MM.1S (cell line): ENCODE measurements around the gene SLC12A3.

ENCODE experiments used
- DNase-seq: peaks from one replicate; pipeline ENCODE4 v3.0.0-alpha.2; 2015
- H2AFZ ChIP-seq: fragments of 300-600 bp; sonication (generic); 2 replicates; pipeline ENCODE4 v1.6.0; 2016; ENCODE audit warnings: antibody characterized with exemption, low read length
- H3F3A ChIP-seq: fragments of 300-600 bp; sonication (generic); 2 replicates; pipeline ENCODE4 v1.6.1; 2016; ENCODE audit warnings: mild to moderate bottlenecking, antibody characterized with exemption, low read length, moderate library complexity, mixed read lengths; ENCODE audit not compliant: insufficient read depth
- H3K27ac ChIP-seq: fragments of 300-600 bp; sonication (generic); 2 replicates; pipeline ENCODE4 v1.5.1; 2016; ENCODE audit warnings: mild to moderate bottlenecking, low read length
- H3K27me3 ChIP-seq: fragments of 300-600 bp; sonication (generic); replicated peaks from 2 replicates; pipeline ENCODE4 v1.6.0; 2016; ENCODE audit warnings: low read length; ENCODE audit not compliant: insufficient read depth
- H3K36me3 ChIP-seq: fragments of 300-600 bp; sonication (generic); replicated peaks from 2 replicates; pipeline ENCODE4 v1.6.1; 2016; ENCODE audit warnings: mild to moderate bottlenecking, low read length, mixed read lengths; ENCODE audit not compliant: insufficient read depth
- H3K4me1 ChIP-seq: fragments of 300-600 bp; sonication (generic); 2 replicates; pipeline ENCODE4 v1.6.1; 2016; ENCODE audit warnings: low read length, mixed read lengths
- H3K4me2 ChIP-seq: fragments of 300-600 bp; sonication (generic); 2 replicates; pipeline ENCODE4 v1.6.0; 2016; ENCODE audit warnings: low read depth, low read length
- H3K4me3 ChIP-seq: fragments of 300-600 bp; sonication (generic); 2 replicates; pipeline ENCODE4 v1.5.1; 2016; ENCODE audit warnings: low read length, mixed read lengths
- H3K79me2 ChIP-seq: fragments of 300-600 bp; sonication (generic); 2 replicates; pipeline ENCODE4 v1.6.1; 2016; ENCODE audit warnings: mixed run types, low read length, mixed read lengths
- H3K9ac ChIP-seq: fragments of 300-600 bp; sonication (generic); 2 replicates; pipeline ENCODE4 v1.6.1; 2016; ENCODE audit warnings: low read length, mixed read lengths
- H3K9me2 ChIP-seq: fragments of 300-600 bp; sonication (generic); replicated peaks from 2 replicates; pipeline ENCODE4 v1.6.1; 2016; ENCODE audit warnings: mild to moderate bottlenecking, low read length, mixed read lengths; ENCODE audit not compliant: insufficient read depth
- H3K9me3 ChIP-seq: fragments of 300-600 bp; sonication (generic); replicated peaks from 2 replicates; pipeline ENCODE4 v1.6.1; 2016; ENCODE audit warnings: mild to moderate bottlenecking, low read length, mixed read lengths; ENCODE audit not compliant: insufficient read depth
- H4K20me1 ChIP-seq: fragments of 300-600 bp; sonication (generic); 2 replicates; pipeline ENCODE4 v1.6.1; 2016; ENCODE audit warnings: mild to moderate bottlenecking, low read length, moderate library complexity, mixed read lengths; ENCODE audit not compliant: insufficient read depth
- CTCF ChIP-seq: fragments of 300-600 bp; sonication (generic); IDR thresholded peaks from 2 replicates; pipeline ENCODE4 v1.5.1; 2016; ENCODE audit warnings: antibody characterized with exemption, low read length, mixed read lengths
- EZH2 ChIP-seq: fragments of 300-600 bp; sonication (generic); optimal IDR thresholded peaks from 2 replicates; pipeline ENCODE3; 2017; ENCODE audit warnings: low read depth, mild to moderate bottlenecking, antibody characterized with exemption, low read length, mixed read lengths
- EZH2phosphoT487 ChIP-seq: fragments of 300-600 bp; sonication (generic); IDR thresholded peaks from 2 replicates; pipeline ENCODE4 v1.6.1; 2018; ENCODE audit warnings: antibody characterized with exemption, low read length

SLC12A3 gene

GRCh38 chr16:56903866-56904265 lies 38.9 kb downstream of the SLC12A3 start:
- no peak for TF ChIP-seq EZH2phosphoT487
- no peak for TF ChIP-seq CTCF
- TF ChIP-seq EZH2 = no peak
- Histone ChIP-seq H3F3A (no peaks in the 10 kb centered on the region), H3K4me2 (no peak overlapping the region), H3K36me3 (no peaks in the 10 kb centered on the region), H3K4me3 (no peak overlapping the region), H4K20me1 (no peaks in the 10 kb centered on the region), H3K27ac (no peak overlapping the region), H2AFZ (no peak overlapping the region), H3K4me1 (no peaks in the 10 kb centered on the region), H3K79me2 (no peaks in the 10 kb centered on the region), H3K9me2 (no peaks in the 10 kb centered on the region), H3K27me3 (no peaks in the 10 kb centered on the region), H3K9me3 (no peaks in the 10 kb centered on the region), H3K9ac (no peak overlapping the region)
- no peak for DNase-seq

GRCh38 chr16:56907401-56907800 lies 42.4 kb downstream of the SLC12A3 start:
- Histone ChIP-seq H2AFZ (no peak overlapping the region), H3K9ac (no peak overlapping the region), H3F3A (peaks cover 25% of the 10 kb centered on the region), H3K9me3 (no peaks in the 10 kb centered on the region), H3K4me3 (no peak overlapping the region), H3K4me1 (peaks cover 30% of the 10 kb centered on the region), H3K79me2 (no peaks in the 10 kb centered on the region), H3K27ac (no peak overlapping the region), H3K9me2 (no peaks in the 10 kb centered on the region), H3K36me3 (no peaks in the 10 kb centered on the region), H3K4me2 (no peak overlapping the region), H4K20me1 (no peaks in the 10 kb centered on the region), H3K27me3 (no peaks in the 10 kb centered on the region)
- no peak for DNase-seq
- TF ChIP-seq EZH2phosphoT487 (no peak), CTCF (no peak), EZH2 (no peak)

- no peak overlapping the region for H3K4me3 ChIP-seq
- no peaks in the 10 kb centered on the region for H3K36me3 ChIP-seq
- TF ChIP-seq EZH2phosphoT487 = no peak
- no peak for TF ChIP-seq CTCF
- no peak for TF ChIP-seq EZH2
- no peak overlapping the region for H3K4me2 ChIP-seq
- no peaks in the 10 kb centered on the region for H3K79me2 ChIP-seq
- peak overlapping the region; percentile 98; the same call in 1 of the 2 replicates for H3K27ac ChIP-seq
- peaks cover 48% of the 10 kb centered on the region for H3K4me1 ChIP-seq
- H3K9ac ChIP-seq = no peak overlapping the region
- no peaks in the 10 kb centered on the region for H3K27me3 ChIP-seq
- H3K9me2 ChIP-seq = no peaks in the 10 kb centered on the region
- peaks cover 25% of the 10 kb centered on the region for H3F3A ChIP-seq
- no peak overlapping the region for H2AFZ ChIP-seq
- no peak for DNase-seq
- no peaks in the 10 kb centered on the region for H3K9me3 ChIP-seq
- H4K20me1 ChIP-seq = no peaks in the 10 kb centered on the region
These were observed 44.5 kb downstream of the SLC12A3 start for GRCh38 chr16:56909527-56909979.
